HEK293 (cell line): ENCODE measurements around the gene AP2M1.

Experiments
- CTCF ChIA-PET: fragments of 350-600 bp; formaldehyde crosslinking; extraction: SDS; loops from one replicate; lab custom pipeline; 2021; ENCODE audit warnings: antibody characterized with exemption; lab: Yijun Ruan, JAX
- POLR2A ChIA-PET: fragments of 300-600 bp; formaldehyde crosslinking; extraction: SDS; loops from one replicate; lab custom pipeline; 2020; ENCODE audit warnings: antibody characterized with exemption, inconsistent platforms; lab: Yijun Ruan, JAX
- H3K27ac ChIP-seq: fragments of 200-500 bp; sonication (Bioruptor generic); 2 replicates; pipeline ENCODE4 v1.5.1; 2014; ENCODE audit warnings: low read depth, low read length, control low read depth, inconsistent platforms; ENCODE audit errors: extremely low read depth
- H3K36me3 ChIP-seq, 2 experiments: fragments of 200-500 bp in 1 of 2; sonication (Bioruptor generic) in 1 of 2; 1 replicate in 1 of 2; 2 replicates in 1 of 2; pipeline ENCODE4 v1.5.1; 2014 to 2017; ENCODE audit warnings: inconsistent platforms in 2 of 2, low read length in 2 of 2; ENCODE audit not compliant: control insufficient read depth in 2 of 2, insufficient read depth in 1 of 2
- H3K4me1 ChIP-seq: fragments of 200-500 bp; sonication (Bioruptor generic); 2 replicates; pipeline ENCODE4 v1.5.1; 2014; ENCODE audit warnings: mild to moderate bottlenecking, low read length, inconsistent platforms; ENCODE audit not compliant: control insufficient read depth, insufficient read depth
- H3K4me3 ChIP-seq: 2 replicates; pipeline ENCODE4 v1.5.1; 2011; ENCODE audit warnings: low read depth, mild to moderate bottlenecking, control low read depth, low read length, moderate library complexity
- H3K9me3 ChIP-seq: fragments of 200-500 bp; sonication (Bioruptor generic); 2 replicates; pipeline ENCODE4 v1.5.1; 2014; ENCODE audit warnings: low read depth, low read length, inconsistent platforms; ENCODE audit not compliant: control insufficient read depth, insufficient read depth
- AEBP2 ChIP-seq: fragments of 450-650 bp; formaldehyde crosslinking; IDR thresholded peaks from 2 replicates; pipeline ENCODE4 v1.5.1; 2016; ENCODE audit warnings: missing biosample characterization, missing genetic modification characterization, borderline replicate concordance
- PBX3 ChIP-seq: sonication (generic); formaldehyde crosslinking; IDR thresholded peaks from 2 replicates; pipeline ENCODE4 v1.8.1; 2022; ENCODE audit warnings: mild to moderate bottlenecking, moderate library complexity, missing genetic modification reagents
- REPIN1 ChIP-seq: fragments of 450-650 bp; formaldehyde crosslinking; IDR thresholded peaks from 2 replicates; pipeline ENCODE4 v1.5.1; 2017; ENCODE audit warnings: missing biosample characterization, missing genetic modification characterization, low read depth
- SCRT1 ChIP-seq: fragments of 450-650 bp; formaldehyde crosslinking; IDR thresholded peaks from 2 replicates; pipeline ENCODE4 v1.5.1; 2016; ENCODE audit warnings: missing biosample characterization, missing genetic modification characterization, borderline replicate concordance
- SCRT2 ChIP-seq: fragments of 450-650 bp; formaldehyde crosslinking; IDR thresholded peaks from 2 replicates; pipeline ENCODE4 v1.5.1; 2016; ENCODE audit warnings: missing biosample characterization, missing genetic modification characterization
- TCF7L2 ChIP-seq: IDR thresholded peaks from 2 replicates; pipeline ENCODE4 v1.6.1; 2011; ENCODE audit warnings: low read depth, mild to moderate bottlenecking, inconsistent platforms, low read length, moderate library complexity, borderline replicate concordance
- WT1 ChIP-seq: fragments of 450-650 bp; formaldehyde crosslinking; IDR thresholded peaks from 2 replicates; pipeline ENCODE4 v1.5.1; 2016; ENCODE audit warnings: missing biosample characterization, missing genetic modification characterization
- ZBTB17 ChIP-seq: fragments of 450-650 bp; formaldehyde crosslinking; IDR thresholded peaks from 2 replicates; pipeline ENCODE4 v1.5.1; 2016; ENCODE audit warnings: missing biosample characterization, missing genetic modification characterization
- ZNF132 ChIP-seq: fragments of 450-650 bp; formaldehyde crosslinking; IDR thresholded peaks from 2 replicates; pipeline ENCODE4 v1.5.1; 2017; ENCODE audit warnings: missing biosample characterization, missing genetic modification characterization, borderline replicate concordance
- ZNF138 ChIP-seq: fragments of 450-650 bp; formaldehyde crosslinking; IDR thresholded peaks from 2 replicates; pipeline ENCODE4 v1.5.1; 2016; ENCODE audit warnings: missing biosample characterization, missing genetic modification characterization, borderline replicate concordance
- ZNF16 ChIP-seq: fragments of 450-650 bp; formaldehyde crosslinking; IDR thresholded peaks from 2 replicates; pipeline ENCODE4 v1.5.1; 2016; ENCODE audit warnings: low read depth, missing biosample characterization, missing genetic modification characterization
- ZNF202 ChIP-seq: fragments of 450-650 bp; formaldehyde crosslinking; IDR thresholded peaks from 2 replicates; pipeline ENCODE4 v1.5.1; 2016; ENCODE audit warnings: missing biosample characterization, missing genetic modification characterization, borderline replicate concordance
- ZNF311 ChIP-seq: fragments of 450-650 bp; formaldehyde crosslinking; IDR thresholded peaks from 2 replicates; pipeline ENCODE4 v1.5.1; 2017; ENCODE audit warnings: missing biosample characterization, missing genetic modification characterization, borderline replicate concordance
- ZNF596 ChIP-seq: fragments of 450-650 bp; IDR thresholded peaks from 2 replicates; pipeline ENCODE4 v1.5.0; 2018; ENCODE audit warnings: missing biosample characterization, mild to moderate bottlenecking, missing genetic modification characterization, moderate library complexity
- ZNF610 ChIP-seq: fragments of 450-650 bp; formaldehyde crosslinking; IDR thresholded peaks from 2 replicates; pipeline ENCODE4 v1.5.1; 2016; ENCODE audit warnings: missing biosample characterization, missing genetic modification characterization, borderline replicate concordance
- ZNF624 ChIP-seq: fragments of 450-650 bp; formaldehyde crosslinking; IDR thresholded peaks from 2 replicates; pipeline ENCODE4 v1.5.1; 2017; ENCODE audit warnings: missing biosample characterization, missing genetic modification characterization
- ZNF626 ChIP-seq: fragments of 450-650 bp; sonication (Bioruptor Pico); formaldehyde crosslinking; IDR thresholded peaks from 2 replicates; pipeline ENCODE4 v1.5.1; 2018; ENCODE audit warnings: missing biosample characterization, missing genetic modification characterization, inconsistent platforms
- ZNF658 ChIP-seq: fragments of 450-650 bp; formaldehyde crosslinking; IDR thresholded peaks from 2 replicates; pipeline ENCODE4; 2016; ENCODE audit warnings: missing biosample characterization, missing genetic modification characterization
- TF ChIP-seq, protein P1 (sequence below): fragments of 450-650 bp; formaldehyde crosslinking; IDR thresholded peaks from 2 replicates; pipeline ENCODE4 v1.5.1; 2017; ENCODE audit warnings: missing biosample characterization, missing genetic modification characterization
- TF ChIP-seq, protein P2 (sequence below): fragments of 450-650 bp; formaldehyde crosslinking; IDR thresholded peaks from 2 replicates; pipeline ENCODE4 v1.5.1; 2016; ENCODE audit warnings: missing biosample characterization, missing genetic modification characterization
- TF ChIP-seq, protein P3 (sequence below): fragments of 450-650 bp; formaldehyde crosslinking; IDR thresholded peaks from 2 replicates; pipeline ENCODE4 v1.5.1; 2016; ENCODE audit warnings: missing biosample characterization, missing genetic modification characterization

Gene AP2M1

GRCh38 chr3:184143327-184143726 lies 31.3 kb upstream of the AP2M1 start:
- no peak for TF ChIP-seq ZNF311
- TF ChIP-seq, protein P1, sequence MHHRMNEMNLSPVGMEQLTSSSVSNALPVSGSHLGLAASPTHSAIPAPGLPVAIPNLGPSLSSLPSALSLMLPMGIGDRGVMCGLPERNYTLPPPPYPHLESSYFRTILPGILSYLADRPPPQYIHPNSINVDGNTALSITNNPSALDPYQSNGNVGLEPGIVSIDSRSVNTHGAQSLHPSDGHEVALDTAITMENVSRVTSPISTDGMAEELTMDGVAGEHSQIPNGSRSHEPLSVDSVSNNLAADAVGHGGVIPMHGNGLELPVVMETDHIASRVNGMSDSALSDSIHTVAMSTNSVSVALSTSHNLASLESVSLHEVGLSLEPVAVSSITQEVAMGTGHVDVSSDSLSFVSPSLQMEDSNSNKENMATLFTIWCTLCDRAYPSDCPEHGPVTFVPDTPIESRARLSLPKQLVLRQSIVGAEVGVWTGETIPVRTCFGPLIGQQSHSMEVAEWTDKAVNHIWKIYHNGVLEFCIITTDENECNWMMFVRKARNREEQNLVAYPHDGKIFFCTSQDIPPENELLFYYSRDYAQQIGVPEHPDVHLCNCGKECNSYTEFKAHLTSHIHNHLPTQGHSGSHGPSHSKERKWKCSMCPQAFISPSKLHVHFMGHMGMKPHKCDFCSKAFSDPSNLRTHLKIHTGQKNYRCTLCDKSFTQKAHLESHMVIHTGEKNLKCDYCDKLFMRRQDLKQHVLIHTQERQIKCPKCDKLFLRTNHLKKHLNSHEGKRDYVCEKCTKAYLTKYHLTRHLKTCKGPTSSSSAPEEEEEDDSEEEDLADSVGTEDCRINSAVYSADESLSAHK (tag by site-specific recombination), result no peak
- no peak for TF ChIP-seq PBX3
- no peak for TF ChIP-seq ZNF610
- TF ChIP-seq ZNF626 (tag by site-specific recombination), result no peak
- no peak for TF ChIP-seq ZBTB17 (tag by site-specific recombination)
- no peak for TF ChIP-seq ZNF138
- TF ChIP-seq ZNF202 (tag by site-specific recombination), result no peak
- no peak for TF ChIP-seq ZNF624 (tag by site-specific recombination)
- TF ChIP-seq ZNF596 (tag by site-specific recombination), result no peak
- no peak for TF ChIP-seq ZNF658 (tag by site-specific recombination)
- TF ChIP-seq ZNF16 (tag by site-specific recombination), result no peak
- TF ChIP-seq REPIN1 (tag by site-specific recombination), result no peak
- no peak for TF ChIP-seq ZNF132 (tag by site-specific recombination)
- TF ChIP-seq AEBP2, result no peak
- TF ChIP-seq, protein P2, sequence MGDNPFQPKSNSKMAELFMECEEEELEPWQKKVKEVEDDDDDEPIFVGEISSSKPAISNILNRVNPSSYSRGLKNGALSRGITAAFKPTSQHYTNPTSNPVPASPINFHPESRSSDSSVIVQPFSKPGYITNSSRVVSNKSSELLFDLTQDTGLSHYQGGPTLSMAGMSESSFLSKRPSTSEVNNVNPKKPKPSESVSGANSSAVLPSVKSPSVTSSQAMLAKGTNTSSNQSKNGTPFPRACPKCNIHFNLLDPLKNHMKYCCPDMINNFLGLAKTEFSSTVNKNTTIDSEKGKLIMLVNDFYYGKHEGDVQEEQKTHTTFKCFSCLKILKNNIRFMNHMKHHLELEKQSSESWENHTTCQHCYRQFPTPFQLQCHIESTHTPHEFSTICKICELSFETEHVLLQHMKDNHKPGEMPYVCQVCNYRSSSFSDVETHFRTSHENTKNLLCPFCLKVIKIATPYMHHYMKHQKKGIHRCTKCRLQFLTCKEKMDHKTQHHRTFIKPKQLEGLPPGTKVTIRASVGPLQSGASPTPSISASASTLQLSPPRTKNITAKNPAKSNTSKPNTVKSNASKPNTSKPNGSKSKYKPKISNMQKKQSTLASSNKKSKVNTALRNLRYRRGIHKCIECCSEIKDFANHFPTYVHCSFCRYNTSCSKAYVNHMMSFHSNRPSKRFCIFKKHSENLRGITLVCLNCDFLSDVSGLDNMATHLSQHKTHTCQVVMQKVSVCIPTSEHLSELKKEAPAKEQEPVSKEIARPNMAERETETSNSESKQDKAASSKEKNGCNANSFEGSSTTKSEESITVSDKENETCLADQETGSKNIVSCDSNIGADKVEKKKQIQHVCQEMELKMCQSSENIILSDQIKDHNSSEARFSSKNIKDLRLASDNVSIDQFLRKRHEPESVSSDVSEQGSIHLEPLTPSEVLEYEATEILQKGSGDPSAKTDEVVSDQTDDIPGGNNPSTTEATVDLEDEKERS, result no peak
- ChIA-PET CTCF (interaction anchor here (0.5 kb wide), 1 partner anchor 97 kb away, joined by 4 read pairs; no protein-coding TSS in a partner anchor), POLR2A (interaction anchor here (2.2 kb wide), 1 partner anchor 8 kb away, joined by 6 read pairs; the partner anchor contains the start of gene EIF2B5)
- H3K9me3 ChIP-seq, result no peaks in the 10 kb centered on the region
- peaks cover 6 to 75% of the 10 kb centered on the region in 2 experiments; a peak in 2 of 3 replicates for H3K36me3 ChIP-seq
- no peak overlapping the region for H3K27ac ChIP-seq
- no peaks in the 10 kb centered on the region for H3K4me1 ChIP-seq
- no peak overlapping the region for H3K4me3 ChIP-seq

DNA sequence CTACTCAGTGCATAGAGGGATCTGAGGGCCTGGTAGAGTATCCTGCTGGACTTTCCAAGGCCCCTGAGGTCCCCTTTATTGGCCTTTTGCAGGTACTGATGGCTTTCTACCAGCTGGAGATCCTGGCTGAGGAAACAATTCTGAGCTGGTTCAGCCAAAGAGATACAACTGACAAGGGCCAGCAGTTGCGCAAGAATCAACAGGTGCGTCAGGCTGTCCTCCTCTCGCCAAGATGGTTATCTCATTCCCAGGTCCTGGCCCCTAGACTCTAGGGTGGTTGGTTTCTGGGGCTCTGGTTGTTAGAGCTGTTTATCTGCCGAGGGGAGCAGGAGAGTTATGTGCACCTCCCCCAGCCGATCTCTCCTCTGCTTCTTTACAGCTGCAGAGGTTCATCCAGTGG lies 30.1 kb upstream of the AP2M1 start:
- TF ChIP-seq, protein P3, sequence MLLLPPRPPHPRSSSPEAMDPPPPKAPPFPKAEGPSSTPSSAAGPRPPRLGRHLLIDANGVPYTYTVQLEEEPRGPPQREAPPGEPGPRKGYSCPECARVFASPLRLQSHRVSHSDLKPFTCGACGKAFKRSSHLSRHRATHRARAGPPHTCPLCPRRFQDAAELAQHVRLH (tag by site-specific recombination), result no peak
- TF ChIP-seq SCRT1 (tag by site-specific recombination) (peak; percentile 75; the same call in 1 of the 2 replicates), TCF7L2 (no peak), WT1 (no peak), SCRT2 (tag by site-specific recombination) (peak; percentile 92)
- no peak overlapping the region for H3K4me3 ChIP-seq
- H3K36me3 ChIP-seq, result peaks cover 6 to 69% of the 10 kb centered on the region in 2 experiments; a peak in 2 of 3 replicates
- ChIA-PET CTCF (interaction anchor here (0.7 to 1.5 kb wide), 6 partner anchors 11 to 261 kb away, joined by 3 to 6 read pairs (median 4); partner anchors contain the start of gene EEF1AKMT4), POLR2A (interaction anchor here (1.5 to 2.2 kb wide), 2 partner anchors 9 to 10 kb away, joined by 3 to 6 read pairs; partner anchors contain the start of gene EIF2B5)
- H3K9me3 ChIP-seq, result no peaks in the 10 kb centered on the region
- no peak overlapping the region for H3K27ac ChIP-seq
- H3K4me1 ChIP-seq, result no peaks in the 10 kb centered on the region
